CD4-positive, CD25-positive, alpha-beta regulatory T cell (primary cell): ENCODE measurements around the gene ARHGAP25. TPM values are rescaled to one million over a fixed set of nuclear protein-coding genes. Genes with fewer than 3 reads are reported as not detected.

Experiments
- ATAC-seq, 2 donors: fragments of 150-1000 bp; cut with Tn5 transposase; one replicate each; pipeline ENCODE4 v1.10.0; 2021; ENCODE audit warnings: low read depth in 2 of 2, moderate number of reproducible peaks in 2 of 2, moderate library complexity in 1 of 2
- DNase-seq, 3 donors: peaks; one replicate each; pipeline versions ENCODE4 v3.0.0 to v3.0.0-alpha.2; 2012 to 2022; ENCODE audit warnings: mixed read lengths in 1 of 3
- H3K27ac ChIP-seq: one replicate; pipeline ENCODE4 v1.7.0; 2013; ENCODE audit warnings: mild to moderate bottlenecking, low read length; ENCODE audit not compliant: insufficient read depth, poor library complexity, severe bottlenecking
- H3K27me3 ChIP-seq: one replicate; pipeline ENCODE4 v1.7.0; 2013; ENCODE audit warnings: low read length; ENCODE audit not compliant: control insufficient read depth, insufficient read depth
- H3K36me3 ChIP-seq: one replicate; pipeline ENCODE4 v1.7.0; 2013; ENCODE audit warnings: mild to moderate bottlenecking, low read length, moderate library complexity; ENCODE audit not compliant: control insufficient read depth, insufficient read depth
- H3K4me1 ChIP-seq: 2 replicates; pipeline ENCODE4 v1.7.0; 2013; ENCODE audit warnings: mild to moderate bottlenecking, low read length; ENCODE audit not compliant: insufficient read depth, control insufficient read depth, poor library complexity, severe bottlenecking
- H3K4me3 ChIP-seq: one replicate; pipeline ENCODE4 v1.7.0; 2013; ENCODE audit warnings: low read depth, mild to moderate bottlenecking, low read length, moderate library complexity
- H3K9me3 ChIP-seq, 2 experiments: 1 replicate in 1 of 2; 2 replicates in 1 of 2; pipeline ENCODE4 v1.7.0; 2013; ENCODE audit warnings: low read length in 2 of 2, mild to moderate bottlenecking in 1 of 2, moderate library complexity in 1 of 2; ENCODE audit not compliant: control insufficient read depth in 2 of 2
- H3K27ac Mint-ChIP-seq, 3 donors: one replicate each; pipeline ENCODE4 v1.8.0; 2020 to 2022; ENCODE audit warnings: mild to moderate bottlenecking in 3 of 3, mixed read lengths in 3 of 3, moderate library complexity in 2 of 3
- H3K27me3 Mint-ChIP-seq: one replicate; pipeline ENCODE4 v1.8.0; 2022; ENCODE audit warnings: mild to moderate bottlenecking, mixed read lengths
- H3K36me3 Mint-ChIP-seq: one replicate; pipeline ENCODE4 v1.8.0; 2020; ENCODE audit warnings: mixed read lengths
- H3K4me1 Mint-ChIP-seq, 4 donors: one replicate each; pipeline ENCODE4 v1.8.0; 2020 to 2022; ENCODE audit warnings: mixed read lengths in 4 of 4, mild to moderate bottlenecking in 1 of 4
- H3K4me3 Mint-ChIP-seq, 4 donors: one replicate each; pipeline ENCODE4 v1.8.0; 2020 to 2022; ENCODE audit warnings: mild to moderate bottlenecking in 4 of 4, mixed read lengths in 4 of 4, moderate library complexity in 3 of 4
- H3K9me3 Mint-ChIP-seq, 7 donors: one replicate each; pipeline ENCODE4 v1.8.0; 2020 to 2022; ENCODE audit warnings: mixed read lengths in 7 of 7, mild to moderate bottlenecking in 3 of 7, moderate library complexity in 2 of 7
- polyA plus RNA-seq, 4 donors: library from polyadenylated mRNA; unstranded; fragments of 300-500 nt; fragmentation: Illumina TruSeq; gene quantifications; one replicate each; pipeline ENCODE4 v1.2.3, GENCODE V29; 2021
- total RNA-seq: library from RNA; stranded (reverse); gene quantifications from one replicate; pipeline ENCODE4 v1.2.3, GENCODE V29; 2022

The ARHGAP25 gene
- total and polyA plus RNA-seq, 5 donors from 2014 or later, result 97.8 to 148 (median 135) TPM

- Histone ChIP-seq H3K4me1 (peaks cover 27% of the 10 kb centered on the region), H3K4me3 (no peak overlapping the region), H3K27ac (no peak overlapping the region), H3K36me3 (no peaks in the 10 kb centered on the region), H3K27me3 (no peaks in the 10 kb centered on the region), H3K9me3 (no peaks in the 10 kb centered on the region)
- no peak overlapping the region for H3K4me3 Mint-ChIP-seq
- no peak overlapping the region for H3K27ac Mint-ChIP-seq
- H3K4me1 Mint-ChIP-seq, result peaks cover 15 to 47% (median 32%) of the 10 kb centered on the region in 4 donors
- no peak for DNase-seq
- H3K27me3 Mint-ChIP-seq, result no peaks in the 10 kb centered on the region
- no peak for ATAC-seq
- peaks cover 0 to 2% (median 0%) of the 10 kb centered on the region in 7 donors for H3K9me3 Mint-ChIP-seq
- no peaks in the 10 kb centered on the region for H3K36me3 Mint-ChIP-seq
Observed at GRCh38 chr2:68835621-68836020, 101.0 kb downstream of the ARHGAP25 start.

GRCh38 chr2:68837164-68837860, 102.7 kb downstream of the ARHGAP25 start:
- H3K4me3 Mint-ChIP-seq, result peak overlapping the region in 1 of 4 donors; percentile 5
- Histone ChIP-seq H3K27ac (no peak overlapping the region), H3K36me3 (no peaks in the 10 kb centered on the region), H3K4me1 (peaks cover 19% of the 10 kb centered on the region), H3K4me3 (no peak overlapping the region), H3K9me3 (no peaks in the 10 kb centered on the region), H3K27me3 (no peaks in the 10 kb centered on the region)
- peaks cover 9 to 30% (median 21%) of the 10 kb centered on the region in 4 donors for H3K4me1 Mint-ChIP-seq
- ATAC-seq, result peak; percentile 52 to 56
- DNase-seq, result peak; percentile 43 to 77 (median 56)
- no peaks in the 10 kb centered on the region for H3K9me3 Mint-ChIP-seq
- no peaks in the 10 kb centered on the region for H3K36me3 Mint-ChIP-seq
- peak overlapping the region; percentile 25 to 79 (median 73) for H3K27ac Mint-ChIP-seq
- no peaks in the 10 kb centered on the region for H3K27me3 Mint-ChIP-seq

- no peak overlapping the region for H3K27ac ChIP-seq
- no peak for ATAC-seq
- H3K4me3 Mint-ChIP-seq, result peak overlapping the region in 3 of 4 donors; percentile 5 to 61 (median 37)
Observed at GRCh38 chr2:68837861-68838341, 103.3 kb downstream of the ARHGAP25 start.

GRCh38 chr2:68838641-68839040, 104.0 kb downstream of the ARHGAP25 start:
- no peaks in the 10 kb centered on the region for H3K9me3 Mint-ChIP-seq

More at GRCh38 chr2:68837861-68838341, 103.3 kb downstream of the ARHGAP25 start:
- Histone ChIP-seq H3K36me3 (no peaks in the 10 kb centered on the region), H3K9me3 (no peaks in the 10 kb centered on the region), H3K4me3 (peak overlapping the region; percentile 40), H3K27me3 (no peaks in the 10 kb centered on the region), H3K4me1 (peaks cover 13% of the 10 kb centered on the region)
- peak in 1 of 3 donors; percentile 61 for DNase-seq
- no peaks in the 10 kb centered on the region for H3K27me3 Mint-ChIP-seq
- peak overlapping the region in 2 of 3 donors; percentile 73 to 79 for H3K27ac Mint-ChIP-seq
- no peaks in the 10 kb centered on the region for H3K36me3 Mint-ChIP-seq
- no peaks in the 10 kb centered on the region for H3K9me3 Mint-ChIP-seq
- peaks cover 4 to 25% (median 16%) of the 10 kb centered on the region in 4 donors for H3K4me1 Mint-ChIP-seq

GRCh38 chr2:68839260-68839833, 104.7 kb downstream of the ARHGAP25 start:
- H3K27ac Mint-ChIP-seq, result peak overlapping the region in 1 of 3 donors; percentile 66
- Histone ChIP-seq H3K27me3 (no peaks in the 10 kb centered on the region), H3K36me3 (no peaks in the 10 kb centered on the region), H3K4me1 (peaks cover 13% of the 10 kb centered on the region), H3K9me3 (no peaks in the 10 kb centered on the region), H3K4me3 (no peak overlapping the region), H3K27ac (no peak overlapping the region)
- ATAC-seq (no peak), DNase-seq (peak in 1 of 3 donors; percentile 41)
- H3K36me3 Mint-ChIP-seq, result no peaks in the 10 kb centered on the region
- H3K4me3 Mint-ChIP-seq, result peak overlapping the region in 1 of 4 donors; percentile 22
- peaks cover 0 to 21% (median 13%) of the 10 kb centered on the region in 4 donors for H3K4me1 Mint-ChIP-seq
- H3K9me3 Mint-ChIP-seq, result no peaks in the 10 kb centered on the region
- no peaks in the 10 kb centered on the region for H3K27me3 Mint-ChIP-seq

More at GRCh38 chr2:68838641-68839040, 104.0 kb downstream of the ARHGAP25 start:
- no peaks in the 10 kb centered on the region for H3K36me3 ChIP-seq
- H3K4me3 ChIP-seq, result no peak overlapping the region
- H3K4me3 Mint-ChIP-seq, result no peak overlapping the region
- H3K27me3 Mint-ChIP-seq, result no peaks in the 10 kb centered on the region
- ATAC-seq, result no peak
- no peak overlapping the region for H3K27ac ChIP-seq
- H3K4me1 Mint-ChIP-seq, result peaks cover 0 to 21% (median 14%) of the 10 kb centered on the region in 4 donors
- no peak overlapping the region for H3K27ac Mint-ChIP-seq
- no peak for DNase-seq
- H3K4me1 ChIP-seq, result peaks cover 13% of the 10 kb centered on the region
- no peaks in the 10 kb centered on the region for H3K27me3 ChIP-seq
- H3K9me3 ChIP-seq, result no peaks in the 10 kb centered on the region
- H3K36me3 Mint-ChIP-seq, result no peaks in the 10 kb centered on the region

GRCh38 chr2:68845043-68845442, 110.4 kb downstream of the ARHGAP25 start:
- Histone ChIP-seq H3K4me1 (no peaks in the 10 kb centered on the region), H3K27ac (no peak overlapping the region), H3K4me3 (no peak overlapping the region), H3K27me3 (peaks cover 4% of the 10 kb centered on the region), H3K36me3 (no peaks in the 10 kb centered on the region), H3K9me3 (no peaks in the 10 kb centered on the region)
- H3K36me3 Mint-ChIP-seq, result no peaks in the 10 kb centered on the region
- H3K27me3 Mint-ChIP-seq, result peaks cover 32% of the 10 kb centered on the region
- no peak overlapping the region for H3K4me3 Mint-ChIP-seq
- no peak overlapping the region for H3K27ac Mint-ChIP-seq
- DNase-seq, result no peak
- H3K9me3 Mint-ChIP-seq, result peaks cover 0 to 3% (median 0%) of the 10 kb centered on the region in 7 donors
- ATAC-seq, result no peak
- H3K4me1 Mint-ChIP-seq, result peaks cover 0 to 2% (median 0%) of the 10 kb centered on the region in 4 donors

- no peaks in the 10 kb centered on the region for H3K4me1 ChIP-seq
- no peaks in the 10 kb centered on the region for H3K36me3 ChIP-seq
Observed at GRCh38 chr2:68846091-68846490, 111.5 kb downstream of the ARHGAP25 start.

More at GRCh38 chr2:68846091-68846490, 111.5 kb downstream of the ARHGAP25 start:
- Histone ChIP-seq H3K27ac (no peak overlapping the region), H3K4me3 (no peak overlapping the region), H3K9me3 (no peaks in the 10 kb centered on the region), H3K27me3 (peaks cover 4% of the 10 kb centered on the region)
- ATAC-seq (no peak), DNase-seq (no peak)
- Mint-ChIP-seq H3K27me3 (peaks cover 42% of the 10 kb centered on the region), H3K27ac (no peak overlapping the region), H3K4me1 (peaks cover 0 to 2% (median 0%) of the 10 kb centered on the region in 4 donors), H3K36me3 (no peaks in the 10 kb centered on the region), H3K9me3 (peaks cover 0 to 3% (median 0%) of the 10 kb centered on the region in 7 donors), H3K4me3 (no peak overlapping the region)
